ENCODE results near the gene SFXN3. TPM values are rescaled to one million over a fixed set of nuclear protein-coding genes. Genes with fewer than 3 reads are reported as not detected.
A peak's percentile ranks its signal among the peaks of the same experiment; 100 is the strongest.

Gene SFXN3
- total and polyA plus RNA-seq, 2 of the 13 experiments (the other 11 are each of a cell fraction or from before 2014, with no cell fraction given) = 16.8 to 71.5 TPM

DNA sequence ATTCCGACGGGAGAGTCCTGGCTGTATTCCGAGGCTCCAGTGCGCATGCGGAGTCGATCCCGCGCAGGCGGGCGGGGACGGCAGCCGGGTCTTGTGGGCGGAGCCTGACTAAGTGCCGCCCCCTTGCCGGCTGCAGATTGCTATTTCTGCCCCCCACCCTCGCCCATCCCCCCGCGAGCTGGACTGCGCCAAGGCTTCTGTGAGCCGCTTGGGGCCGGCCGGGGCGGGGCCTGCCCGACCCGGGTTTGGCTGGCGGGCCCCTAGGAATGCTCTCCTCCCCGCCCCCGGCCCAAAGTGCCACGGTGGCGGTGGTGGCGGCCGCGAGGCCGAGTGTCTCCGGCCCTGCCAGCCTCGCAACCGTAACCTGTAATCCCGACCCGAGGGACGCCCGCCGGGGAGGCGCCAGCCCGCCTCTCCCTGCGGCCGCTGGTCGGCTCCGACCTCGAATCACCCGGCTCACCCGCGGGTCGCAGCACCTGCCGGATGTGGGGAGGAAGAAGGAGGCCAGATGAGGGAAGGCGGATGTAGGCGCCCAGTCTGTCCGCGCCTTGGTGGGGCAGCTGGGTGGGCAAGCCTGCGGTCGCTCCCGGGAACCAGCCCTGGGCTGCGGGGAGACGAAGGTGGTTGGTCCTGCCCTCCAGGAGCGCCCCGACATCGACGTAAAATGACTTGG, 30.1 kb downstream of the SFXN3 start (continued):
- TF ChIP-seq, protein P1, sequence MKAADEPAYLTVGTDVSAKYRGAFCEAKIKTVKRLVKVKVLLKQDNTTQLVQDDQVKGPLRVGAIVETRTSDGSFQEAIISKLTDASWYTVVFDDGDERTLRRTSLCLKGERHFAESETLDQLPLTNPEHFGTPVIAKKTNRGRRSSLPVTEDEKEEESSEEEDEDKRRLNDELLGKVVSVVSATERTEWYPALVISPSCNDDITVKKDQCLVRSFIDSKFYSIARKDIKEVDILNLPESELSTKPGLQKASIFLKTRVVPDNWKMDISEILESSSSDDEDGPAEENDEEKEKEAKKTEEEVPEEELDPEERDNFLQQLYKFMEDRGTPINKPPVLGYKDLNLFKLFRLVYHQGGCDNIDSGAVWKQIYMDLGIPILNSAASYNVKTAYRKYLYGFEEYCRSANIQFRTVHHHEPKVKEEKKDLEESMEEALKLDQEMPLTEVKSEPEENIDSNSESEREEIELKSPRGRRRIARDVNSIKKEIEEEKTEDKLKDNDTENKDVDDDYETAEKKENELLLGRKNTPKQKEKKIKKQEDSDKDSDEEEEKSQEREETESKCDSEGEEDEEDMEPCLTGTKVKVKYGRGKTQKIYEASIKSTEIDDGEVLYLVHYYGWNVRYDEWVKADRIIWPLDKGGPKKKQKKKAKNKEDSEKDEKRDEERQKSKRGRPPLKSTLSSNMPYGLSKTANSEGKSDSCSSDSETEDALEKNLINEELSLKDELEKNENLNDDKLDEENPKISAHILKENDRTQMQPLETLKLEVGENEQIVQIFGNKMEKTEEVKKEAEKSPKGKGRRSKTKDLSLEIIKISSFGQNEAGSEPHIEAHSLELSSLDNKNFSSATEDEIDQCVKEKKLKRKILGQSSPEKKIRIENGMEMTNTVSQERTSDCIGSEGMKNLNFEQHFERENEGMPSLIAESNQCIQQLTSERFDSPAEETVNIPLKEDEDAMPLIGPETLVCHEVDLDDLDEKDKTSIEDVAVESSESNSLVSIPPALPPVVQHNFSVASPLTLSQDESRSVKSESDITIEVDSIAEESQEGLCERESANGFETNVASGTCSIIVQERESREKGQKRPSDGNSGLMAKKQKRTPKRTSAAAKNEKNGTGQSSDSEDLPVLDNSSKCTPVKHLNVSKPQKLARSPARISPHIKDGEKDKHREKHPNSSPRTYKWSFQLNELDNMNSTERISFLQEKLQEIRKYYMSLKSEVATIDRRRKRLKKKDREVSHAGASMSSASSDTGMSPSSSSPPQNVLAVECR (CRISPR knock-in tag; IDR thresholded peaks at IDR 0.05; ENCODE audit: borderline replicate concordance) = peak; percentile 65; the same call in 1 of the 2 replicates
- TF ChIP-seq CBX5 (CRISPR knock-in tag; IDR thresholded peaks at IDR 0.05; ENCODE audit: borderline replicate concordance) (no peak), EEA1 (CRISPR knock-in tag; IDR thresholded peaks at IDR 0.05; ENCODE audit: borderline replicate concordance) (0 out of 2 replicates have a peak, but pooled peaks have one; percentile 45), ZNF567 (CRISPR knock-in tag; IDR thresholded peaks at IDR 0.05; ENCODE audit: borderline replicate concordance) (no peak), PHF21A (CRISPR knock-in tag; IDR thresholded peaks at IDR 0.05) (peak; percentile 91), PTBP1 (IDR thresholded peaks at IDR 0.05; ENCODE audit: low read depth, low read length, poor library complexity, severe bottlenecking) (no peak), ZNF782 (CRISPR knock-in tag; IDR thresholded peaks at IDR 0.05; ENCODE audit: borderline replicate concordance) (peak; percentile 58; the same call in 1 of the 2 replicates), RAD21 (CRISPR knock-in tag; IDR thresholded peaks at IDR 0.05) (peak; percentile 59), ZNF616 (CRISPR knock-in tag; IDR thresholded peaks at IDR 0.05; ENCODE audit: low read depth) (peak; percentile 69; the same call in 1 of the 2 replicates), RARA (CRISPR knock-in tag; IDR thresholded peaks at IDR 0.05) (peak; percentile 43; the same call in 1 of the 2 replicates), JARID2 (CRISPR knock-in tag; IDR thresholded peaks at IDR 0.05; ENCODE audit: insufficient replicate concordance) (no peak)
- TF ChIP-seq, protein P2, sequence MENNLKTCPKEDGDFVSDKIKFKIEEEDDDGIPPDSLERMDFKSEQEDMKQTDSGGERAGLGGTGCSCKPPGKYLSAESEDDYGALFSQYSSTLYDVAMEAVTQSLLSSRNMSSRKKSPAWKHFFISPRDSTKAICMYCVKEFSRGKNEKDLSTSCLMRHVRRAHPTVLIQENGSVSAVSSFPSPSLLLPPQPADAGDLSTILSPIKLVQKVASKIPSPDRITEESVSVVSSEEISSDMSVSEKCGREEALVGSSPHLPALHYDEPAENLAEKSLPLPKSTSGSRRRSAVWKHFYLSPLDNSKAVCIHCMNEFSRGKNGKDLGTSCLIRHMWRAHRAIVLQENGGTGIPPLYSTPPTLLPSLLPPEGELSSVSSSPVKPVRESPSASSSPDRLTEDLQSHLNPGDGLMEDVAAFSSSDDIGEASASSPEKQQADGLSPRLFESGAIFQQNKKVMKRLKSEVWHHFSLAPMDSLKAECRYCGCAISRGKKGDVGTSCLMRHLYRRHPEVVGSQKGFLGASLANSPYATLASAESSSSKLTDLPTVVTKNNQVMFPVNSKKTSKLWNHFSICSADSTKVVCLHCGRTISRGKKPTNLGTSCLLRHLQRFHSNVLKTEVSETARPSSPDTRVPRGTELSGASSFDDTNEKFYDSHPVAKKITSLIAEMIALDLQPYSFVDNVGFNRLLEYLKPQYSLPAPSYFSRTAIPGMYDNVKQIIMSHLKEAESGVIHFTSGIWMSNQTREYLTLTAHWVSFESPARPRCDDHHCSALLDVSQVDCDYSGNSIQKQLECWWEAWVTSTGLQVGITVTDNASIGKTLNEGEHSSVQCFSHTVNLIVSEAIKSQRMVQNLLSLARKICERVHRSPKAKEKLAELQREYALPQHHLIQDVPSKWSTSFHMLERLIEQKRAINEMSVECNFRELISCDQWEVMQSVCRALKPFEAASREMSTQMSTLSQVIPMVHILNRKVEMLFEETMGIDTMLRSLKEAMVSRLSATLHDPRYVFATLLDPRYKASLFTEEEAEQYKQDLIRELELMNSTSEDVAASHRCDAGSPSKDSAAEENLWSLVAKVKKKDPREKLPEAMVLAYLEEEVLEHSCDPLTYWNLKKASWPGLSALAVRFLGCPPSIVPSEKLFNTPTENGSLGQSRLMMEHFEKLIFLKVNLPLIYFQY (CRISPR knock-in tag; IDR thresholded peaks at IDR 0.05; ENCODE audit: borderline replicate concordance) = peak; percentile 96; the same call in 1 of the 2 replicates
- TF ChIP-seq, protein P3, sequence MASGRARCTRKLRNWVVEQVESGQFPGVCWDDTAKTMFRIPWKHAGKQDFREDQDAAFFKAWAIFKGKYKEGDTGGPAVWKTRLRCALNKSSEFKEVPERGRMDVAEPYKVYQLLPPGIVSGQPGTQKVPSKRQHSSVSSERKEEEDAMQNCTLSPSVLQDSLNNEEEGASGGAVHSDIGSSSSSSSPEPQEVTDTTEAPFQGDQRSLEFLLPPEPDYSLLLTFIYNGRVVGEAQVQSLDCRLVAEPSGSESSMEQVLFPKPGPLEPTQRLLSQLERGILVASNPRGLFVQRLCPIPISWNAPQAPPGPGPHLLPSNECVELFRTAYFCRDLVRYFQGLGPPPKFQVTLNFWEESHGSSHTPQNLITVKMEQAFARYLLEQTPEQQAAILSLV (CRISPR knock-in tag; IDR thresholded peaks at IDR 0.05; ENCODE audit: borderline replicate concordance) = 0 out of 2 replicates have a peak, but pooled peaks have one; percentile 60
- TF ChIP-seq, protein P4, sequence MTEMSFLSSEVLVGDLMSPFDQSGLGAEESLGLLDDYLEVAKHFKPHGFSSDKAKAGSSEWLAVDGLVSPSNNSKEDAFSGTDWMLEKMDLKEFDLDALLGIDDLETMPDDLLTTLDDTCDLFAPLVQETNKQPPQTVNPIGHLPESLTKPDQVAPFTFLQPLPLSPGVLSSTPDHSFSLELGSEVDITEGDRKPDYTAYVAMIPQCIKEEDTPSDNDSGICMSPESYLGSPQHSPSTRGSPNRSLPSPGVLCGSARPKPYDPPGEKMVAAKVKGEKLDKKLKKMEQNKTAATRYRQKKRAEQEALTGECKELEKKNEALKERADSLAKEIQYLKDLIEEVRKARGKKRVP (CRISPR knock-in tag; IDR thresholded peaks at IDR 0.05) = peak in 1 of 2 experiments; percentile 15; a peak in 1 of 4 replicates
- TF ChIP-seq, protein P5, sequence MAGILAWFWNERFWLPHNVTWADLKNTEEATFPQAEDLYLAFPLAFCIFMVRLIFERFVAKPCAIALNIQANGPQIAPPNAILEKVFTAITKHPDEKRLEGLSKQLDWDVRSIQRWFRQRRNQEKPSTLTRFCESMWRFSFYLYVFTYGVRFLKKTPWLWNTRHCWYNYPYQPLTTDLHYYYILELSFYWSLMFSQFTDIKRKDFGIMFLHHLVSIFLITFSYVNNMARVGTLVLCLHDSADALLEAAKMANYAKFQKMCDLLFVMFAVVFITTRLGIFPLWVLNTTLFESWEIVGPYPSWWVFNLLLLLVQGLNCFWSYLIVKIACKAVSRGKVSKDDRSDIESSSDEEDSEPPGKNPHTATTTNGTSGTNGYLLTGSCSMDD (CRISPR knock-in tag; IDR thresholded peaks at IDR 0.05) = no peak
